NCI-H2029 (cell line): ENCODE measurements around the gene SAMD8.
"Not testable (repeated sequence)": the region's sequence is repeated elsewhere in the genome, so short reads cannot be mapped to it uniquely, and the experiment has no call there.

ENCODE experiments used
- DNase-seq: peaks from one replicate; lab custom pipeline; 2025; lab: John Stamatoyannopoulos, UW

Gene SAMD8

DNA sequence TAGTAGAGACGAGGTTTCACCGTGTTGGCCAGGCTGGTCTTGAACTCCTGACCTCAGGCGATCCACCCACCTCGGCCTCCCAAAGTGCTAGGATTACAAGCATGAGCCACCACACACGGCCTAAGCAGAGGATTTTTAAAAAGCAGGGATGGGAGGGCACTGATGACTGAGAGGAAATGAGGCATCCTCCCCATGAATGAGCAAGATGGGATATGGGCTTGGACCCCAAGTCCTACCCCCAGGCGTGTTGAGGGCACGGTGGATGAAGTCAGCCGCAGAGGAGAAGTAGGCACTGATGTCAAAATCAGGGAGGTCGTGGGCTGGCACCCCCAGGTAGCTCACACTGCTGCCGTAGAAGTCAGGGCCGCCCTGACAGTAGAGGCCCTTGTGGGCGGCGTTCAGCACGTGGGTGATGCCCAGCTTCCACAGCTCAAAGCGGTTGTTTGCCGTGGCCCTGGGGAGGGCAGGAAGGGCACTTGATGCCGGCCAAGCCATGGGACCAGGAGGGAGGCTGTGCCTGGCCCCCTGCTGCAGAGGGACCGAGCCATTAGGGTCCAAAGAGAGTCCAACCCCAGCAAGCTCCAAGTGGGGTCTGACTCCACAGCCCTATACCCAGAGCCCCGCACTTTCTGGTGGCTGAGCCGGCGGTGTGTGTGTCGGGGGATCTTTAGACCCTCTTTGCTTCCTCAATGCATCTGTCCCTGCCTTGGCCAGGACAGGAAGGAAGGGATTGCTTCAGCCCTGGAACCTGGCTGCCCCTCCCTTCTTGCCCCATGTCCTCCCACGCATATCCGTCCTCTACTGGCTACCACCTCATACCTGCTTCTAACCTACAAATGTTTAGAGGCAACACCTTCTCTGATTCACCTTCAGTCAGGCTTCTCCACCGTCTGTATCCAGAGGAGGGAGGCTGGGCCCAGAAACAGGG lies 3.4 kb upstream of the SAMD8 start:
- DNase-seq, result no peak

DNA sequence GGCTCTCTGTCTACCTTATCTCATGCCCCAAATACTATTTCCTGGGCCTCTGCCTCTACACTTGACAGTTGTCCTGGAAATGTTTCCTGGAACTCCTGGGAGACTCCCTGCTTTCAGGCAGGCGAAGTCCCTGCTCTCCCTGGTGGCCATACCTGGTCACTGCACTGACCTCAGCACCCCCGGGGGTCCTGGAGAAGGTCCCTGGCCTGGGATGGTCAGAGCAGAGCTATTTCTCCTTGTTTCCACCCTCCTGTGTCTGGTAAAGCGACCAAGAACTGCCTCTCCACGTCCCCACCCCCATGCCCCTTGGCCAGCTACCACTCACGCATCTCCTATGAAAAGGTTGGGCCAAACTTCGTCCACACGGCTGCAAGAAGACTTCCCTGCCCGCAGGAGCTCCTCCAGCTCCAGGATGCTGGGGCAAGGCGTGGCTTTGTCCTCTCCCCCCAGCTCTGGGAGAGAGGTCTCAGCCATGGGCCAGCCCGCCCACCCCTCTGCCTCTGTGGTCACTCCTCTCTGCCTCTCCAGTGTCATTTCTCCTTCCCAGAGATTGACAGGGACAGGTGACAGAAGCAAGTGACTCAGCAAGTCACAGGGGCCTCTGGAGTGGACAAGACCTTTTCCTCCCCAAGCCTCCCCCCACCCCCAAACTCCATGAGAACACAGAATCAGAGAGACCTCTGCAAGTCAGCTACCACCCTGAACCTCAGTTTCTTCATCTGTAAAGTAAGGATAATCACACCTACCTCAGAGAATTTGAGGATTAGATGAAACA lies 2.6 kb upstream of the SAMD8 start:
- no peak for DNase-seq

- no peak for DNase-seq
Observed at GRCh38 chr10:75109459-75109778, 2.0 kb upstream of the SAMD8 start.

DNA sequence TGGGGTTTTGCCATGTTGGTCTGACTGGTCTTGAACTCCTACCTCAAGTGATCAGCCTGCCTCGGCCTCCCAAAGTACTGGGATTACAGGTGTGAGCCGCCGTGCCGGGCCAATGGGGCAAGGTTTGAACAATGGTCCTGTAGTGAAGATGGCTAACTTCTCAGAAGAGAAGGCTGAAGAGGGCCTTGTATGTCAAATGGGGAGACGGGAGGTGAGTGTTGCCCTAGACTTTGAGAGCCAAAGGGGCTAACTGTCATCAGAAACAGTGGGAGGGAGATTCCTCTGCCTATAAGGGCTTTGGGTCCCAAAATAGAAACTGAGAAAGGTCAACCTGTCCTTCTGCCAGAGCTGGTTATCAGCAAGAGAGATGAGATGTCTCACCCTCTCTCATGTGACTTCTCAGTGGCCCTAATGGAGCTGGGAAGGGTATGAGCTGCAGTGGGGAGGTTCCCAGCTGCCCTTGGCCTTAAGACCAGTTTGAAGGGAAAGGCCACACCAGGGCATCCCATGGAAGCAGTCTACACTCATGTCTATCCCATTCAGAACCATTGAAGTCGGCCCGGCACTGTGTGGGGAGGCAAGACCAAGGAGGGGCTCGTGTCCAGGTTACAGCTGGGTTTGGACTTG lies 1.3 kb upstream of the SAMD8 start:
- DNase-seq, result no peak

DNA sequence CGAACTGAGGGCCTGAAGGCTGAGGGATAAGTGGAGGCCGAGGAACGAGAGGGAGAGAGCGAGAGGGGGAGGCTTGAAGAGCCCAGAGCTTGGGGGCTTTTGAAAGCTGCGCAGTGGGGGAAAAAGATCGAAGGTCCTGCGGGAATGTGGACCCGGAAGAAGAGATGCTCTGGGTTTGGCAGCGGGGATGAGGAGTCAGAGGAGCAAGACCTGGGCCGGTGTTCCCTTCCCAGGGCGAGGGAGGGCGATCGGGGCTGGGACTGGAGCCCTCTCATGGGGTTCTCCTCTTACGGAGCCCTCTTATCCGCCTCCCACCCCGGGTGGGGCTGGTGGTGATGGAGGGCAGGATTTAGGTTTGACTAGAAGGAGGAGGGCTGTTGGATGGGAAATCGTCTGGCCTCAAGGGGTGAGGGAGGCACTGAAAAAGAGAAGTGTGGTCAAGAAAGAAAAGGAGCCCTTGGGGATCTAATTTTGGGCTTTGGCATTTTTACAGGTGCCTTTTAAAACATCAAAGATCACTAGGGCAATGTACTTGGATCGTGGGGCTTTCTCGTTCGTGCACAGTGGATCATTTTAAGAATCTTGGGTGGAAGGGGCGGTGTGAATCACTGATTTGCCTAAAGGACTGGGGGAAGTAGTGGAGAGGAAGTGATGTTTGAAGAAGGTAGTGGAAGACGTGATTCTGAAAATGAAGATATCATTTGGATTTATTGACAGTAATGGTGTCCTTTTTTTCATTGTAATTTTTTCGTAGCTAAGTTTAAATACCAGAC lies 637 bp downstream of the SAMD8 start:
- DNase-seq, result no peak

DNA sequence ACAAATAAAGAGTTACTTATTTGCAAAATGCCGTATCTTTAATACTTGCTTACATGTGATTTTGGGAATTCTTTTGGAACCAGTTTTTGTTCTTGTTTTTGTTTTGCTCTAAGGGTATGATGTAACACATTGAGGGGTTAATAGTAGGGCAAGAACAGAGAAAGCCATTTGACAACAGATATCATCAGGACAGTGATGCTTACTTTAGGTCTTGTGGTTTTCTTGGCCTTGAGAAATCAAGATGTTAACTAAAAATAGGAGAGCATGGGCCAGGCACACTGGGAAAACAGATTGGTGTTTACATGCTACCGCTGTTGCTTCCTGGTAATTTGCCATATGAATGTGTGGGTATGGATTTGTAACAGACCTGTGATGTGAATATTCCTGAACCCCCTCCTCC lies 3.7 kb downstream of the SAMD8 start:
- no peak for DNase-seq

DNA sequence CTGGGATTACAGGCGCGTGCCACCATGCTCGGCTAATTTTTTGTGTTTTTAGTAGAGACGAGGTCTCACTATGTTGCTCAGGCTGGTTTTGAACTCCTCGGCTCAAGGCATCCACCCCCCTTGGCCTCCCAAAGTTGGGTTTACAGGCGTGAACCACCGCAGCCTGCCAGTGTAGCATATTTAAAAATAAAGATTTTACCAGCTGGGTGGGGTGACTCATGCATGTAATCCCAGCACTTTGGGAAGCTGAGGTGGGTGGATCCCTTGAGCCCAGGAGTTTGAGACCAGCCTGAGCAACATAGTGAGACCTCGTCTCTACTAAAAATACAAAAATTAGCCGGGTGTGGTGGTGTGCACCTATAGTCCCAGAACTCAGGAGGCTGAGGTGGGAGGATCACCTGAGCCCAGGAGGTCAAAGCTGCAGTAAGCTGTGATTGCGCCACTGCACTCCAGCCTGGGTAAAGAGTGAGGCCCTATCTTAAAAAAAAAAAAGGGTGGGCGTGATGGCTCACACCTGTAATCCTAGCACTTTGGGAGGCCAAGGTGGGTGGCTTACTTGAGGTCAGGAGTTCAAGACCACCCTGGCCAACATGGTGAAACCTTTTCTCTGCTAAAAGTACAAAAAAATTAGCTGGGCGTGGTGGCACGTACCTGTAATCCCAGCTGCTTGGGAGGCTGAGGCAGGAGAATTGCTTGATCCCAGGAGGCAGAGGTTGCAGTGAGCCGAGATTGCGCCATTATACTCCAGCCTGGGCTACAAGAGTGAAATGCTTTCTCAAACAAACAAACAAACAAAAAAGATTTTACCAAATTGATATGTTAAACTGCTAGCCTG lies 5.7 kb downstream of the SAMD8 start:
- not testable (repeated sequence) for DNase-seq

- no peak for DNase-seq
Observed at GRCh38 chr10:75117995-75118394, 6.5 kb downstream of the SAMD8 start.

DNA sequence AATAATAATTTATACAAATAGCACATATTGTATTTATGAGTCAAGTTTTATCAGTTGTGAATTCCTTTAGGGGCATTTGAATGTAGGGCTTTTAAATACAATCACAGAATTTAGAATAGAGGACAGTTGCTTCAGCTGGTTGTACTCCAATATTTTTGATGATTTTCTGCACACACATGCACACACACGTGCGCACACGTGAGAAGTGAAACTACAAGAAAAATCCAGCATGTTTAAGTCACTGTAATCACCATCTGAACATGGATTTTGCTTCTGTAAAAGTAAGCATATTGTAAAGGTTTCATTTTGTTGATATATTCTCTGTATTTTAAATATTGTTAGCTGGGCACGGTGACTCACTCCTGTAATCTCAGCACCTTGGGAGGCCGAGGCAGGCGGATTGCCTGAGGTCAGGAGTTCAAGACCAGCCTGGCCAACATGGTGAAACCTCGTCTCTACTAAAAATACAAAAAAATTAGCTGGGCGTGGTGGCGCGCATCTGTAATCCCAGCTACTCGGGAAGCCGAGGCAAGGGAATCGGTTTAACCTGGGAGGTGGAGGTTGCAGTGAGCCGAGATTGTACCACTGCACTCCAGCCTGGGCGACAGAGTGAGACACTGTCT lies 8.1 kb downstream of the SAMD8 start:
- not testable (repeated sequence) for DNase-seq

DNA sequence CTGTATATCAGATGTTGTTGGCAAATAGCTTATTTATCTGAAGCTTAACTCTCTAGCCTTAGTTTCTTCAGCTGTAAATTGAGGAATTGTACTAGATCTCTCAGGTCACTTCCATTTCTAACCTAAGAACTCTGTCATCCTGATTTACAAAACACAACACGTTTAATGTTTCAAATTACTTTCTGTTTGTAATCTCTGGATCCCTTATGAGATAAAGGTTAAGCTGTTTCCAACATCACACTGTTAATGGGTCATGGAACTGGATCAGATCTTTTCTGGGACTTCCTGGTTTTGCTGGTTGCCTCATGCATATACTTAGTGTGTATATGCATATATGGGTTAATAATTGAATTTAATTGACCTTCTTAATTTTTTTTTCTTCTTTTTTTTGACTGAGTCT lies 9.9 kb downstream of the SAMD8 start:
- no peak for DNase-seq

DNA sequence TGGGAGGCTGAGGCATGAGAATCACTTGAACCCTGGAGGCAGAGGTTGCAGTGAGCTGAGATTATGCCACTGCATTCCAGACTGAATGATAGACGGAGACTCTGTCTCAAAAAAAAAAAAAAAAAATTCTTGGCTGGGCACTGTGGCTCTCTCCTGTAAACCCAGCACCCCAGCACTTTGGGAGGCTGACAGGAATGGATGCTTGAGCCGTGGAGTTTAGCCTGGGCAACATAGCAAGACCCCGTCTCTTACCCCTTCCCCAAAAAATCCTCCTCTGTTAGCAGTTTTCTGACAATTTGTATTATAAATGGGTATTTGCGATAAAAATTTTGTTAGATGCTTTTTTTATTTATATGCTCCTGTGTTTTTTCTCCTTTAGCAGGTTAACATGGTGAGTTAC lies 11.0 kb downstream of the SAMD8 start:
- DNase-seq, result no peak

- no peak for DNase-seq
Observed at GRCh38 chr10:75123088-75123682, 11.7 kb downstream of the SAMD8 start.

DNA sequence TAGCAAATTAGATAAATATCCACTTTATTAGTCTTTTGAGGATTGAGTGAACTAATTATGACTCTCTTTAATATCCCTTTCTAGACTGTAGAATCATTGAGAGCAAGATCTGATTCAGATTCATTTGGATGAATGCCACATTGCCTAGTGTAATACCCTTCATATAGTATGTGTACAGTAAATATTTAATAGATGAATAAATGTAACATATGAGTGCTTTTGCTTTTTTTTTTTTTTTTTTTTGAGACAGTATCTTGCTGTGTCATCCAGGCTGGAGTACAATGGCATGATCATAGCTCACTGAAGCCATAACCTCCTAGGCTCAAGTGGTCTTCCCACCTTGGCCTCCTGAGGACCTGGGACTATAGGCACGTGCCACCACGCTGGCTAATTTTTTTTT lies 14.8 kb downstream of the SAMD8 start:
- DNase-seq, result no peak

- no peak for DNase-seq
Observed at GRCh38 chr10:75127471-75127870, 16.0 kb downstream of the SAMD8 start.

DNA sequence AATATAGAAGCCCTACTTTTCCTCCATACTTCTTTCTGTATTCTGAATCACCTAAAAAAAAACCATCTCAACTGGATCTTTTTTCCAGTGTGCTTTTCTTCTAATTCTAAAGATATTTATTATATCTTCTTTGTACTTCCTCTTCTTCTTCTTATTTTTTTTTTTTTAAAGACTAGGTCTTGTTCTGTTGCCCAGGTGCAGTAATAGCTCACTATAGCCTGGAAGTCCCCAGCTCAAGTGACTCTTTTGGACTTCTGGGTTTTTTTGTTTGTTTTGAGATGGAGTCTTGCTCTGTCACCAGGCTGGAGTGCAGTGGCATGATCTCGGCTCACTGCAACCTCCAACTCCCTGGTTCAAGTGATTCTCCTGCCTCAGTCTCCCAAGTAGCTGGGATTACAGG lies 17.5 kb downstream of the SAMD8 start:
- DNase-seq, result not testable (repeated sequence)

GRCh38 chr10:75129537-75129936 lies 18.1 kb downstream of the SAMD8 start:
- DNase-seq, result no peak

DNA sequence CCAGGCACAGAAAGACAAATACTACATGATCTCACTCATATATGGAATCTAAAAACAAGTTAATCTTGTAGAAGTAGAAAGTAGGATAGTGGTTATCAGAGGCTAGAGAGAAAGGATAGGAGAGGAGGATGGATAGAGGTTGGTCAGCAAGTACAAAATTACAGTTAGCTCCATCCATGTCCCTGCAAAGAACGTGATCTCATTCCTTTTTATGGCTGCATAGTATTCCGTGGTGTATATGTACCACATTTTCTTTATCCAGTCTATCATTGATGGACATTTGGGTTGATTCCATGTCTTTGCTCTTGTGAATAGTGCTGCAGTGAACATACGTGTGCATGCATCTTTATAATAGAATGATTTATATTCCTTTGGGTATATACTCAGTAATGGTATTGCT lies 22.2 kb downstream of the SAMD8 start:
- DNase-seq, result not testable (repeated sequence)

GRCh38 chr10:75136346-75136745 lies 24.9 kb downstream of the SAMD8 start:
- DNase-seq, result no peak

GRCh38 chr10:75137533-75138438 lies 26.3 kb downstream of the SAMD8 start:
- DNase-seq, result no peak
